ENCODE measurements around the gene MAGEL2. TPM values are rescaled to one million over a fixed set of nuclear protein-coding genes. Genes with fewer than 3 reads are reported as not detected.
"Not testable (repeated sequence)": the region's sequence is repeated elsewhere in the genome, so short reads cannot be mapped to it uniquely, and the experiment has no call there.

MAGEL2 gene
- total RNA-seq, 1 donor from 2014 or later = 27.1 TPM

GRCh38 chr15:23616536-23616935 is 31.1 kb downstream of the MAGEL2 start:
- TF ChIP-seq CTCF (IDR thresholded peaks at IDR 0.05; ENCODE audit: partially characterized antibody, unreplicated experiment) = no peak
- H3K4me3 Mint-ChIP-seq (ENCODE audit: unreplicated experiment) = no peak overlapping the region

GRCh38 chr15:23606226-23606625 is 41.4 kb downstream of the MAGEL2 start:
- no peak for DNase-seq
- no peak overlapping the region for H3K4me3 Mint-ChIP-seq (ENCODE audit: unreplicated experiment)
- TF ChIP-seq CTCF (IDR thresholded peaks at IDR 0.05; ENCODE audit: partially characterized antibody, unreplicated experiment) = no peak
- peaks cover 1% of the 10 kb centered on the region for H3K9me3 Mint-ChIP-seq (ENCODE audit: unreplicated experiment)
- H3K36me3 Mint-ChIP-seq (ENCODE audit: unreplicated experiment) = no peaks in the 10 kb centered on the region
- H3K4me1 Mint-ChIP-seq (ENCODE audit: low read depth, unreplicated experiment) = peaks cover 3% of the 10 kb centered on the region
- peaks cover 2% of the 10 kb centered on the region for H3K27me3 Mint-ChIP-seq (ENCODE audit: unreplicated experiment)
- H3K27ac Mint-ChIP-seq (ENCODE audit: unreplicated experiment) = no peak overlapping the region

More at GRCh38 chr15:23616536-23616935, 31.1 kb downstream of the MAGEL2 start:
- no peak for DNase-seq
- Mint-ChIP-seq H3K36me3 (ENCODE audit: unreplicated experiment) (peaks cover 5% of the 10 kb centered on the region), H3K4me1 (ENCODE audit: low read depth, unreplicated experiment) (no peaks in the 10 kb centered on the region), H3K27ac (ENCODE audit: unreplicated experiment) (no peak overlapping the region), H3K9me3 (ENCODE audit: unreplicated experiment) (peaks cover 4% of the 10 kb centered on the region), H3K27me3 (ENCODE audit: unreplicated experiment) (peaks cover 2% of the 10 kb centered on the region)

- Mint-ChIP-seq H3K27me3 (ENCODE audit: unreplicated experiment) (peaks cover 2% of the 10 kb centered on the region), H3K36me3 (ENCODE audit: unreplicated experiment) (no peaks in the 10 kb centered on the region), H3K4me3 (ENCODE audit: unreplicated experiment) (no peak overlapping the region), H3K4me1 (ENCODE audit: low read depth, unreplicated experiment) (peaks cover 3% of the 10 kb centered on the region), H3K9me3 (ENCODE audit: unreplicated experiment) (peaks cover 1% of the 10 kb centered on the region), H3K27ac (ENCODE audit: unreplicated experiment) (no peak overlapping the region)
- TF ChIP-seq CTCF (IDR thresholded peaks at IDR 0.05; ENCODE audit: partially characterized antibody, unreplicated experiment) = no peak
- no peak for DNase-seq
These were observed 45.5 kb downstream of the MAGEL2 start for GRCh38 chr15:23602124-23602523.

- Mint-ChIP-seq H3K4me3 (ENCODE audit: unreplicated experiment) (no peak overlapping the region), H3K27ac (ENCODE audit: unreplicated experiment) (no peak overlapping the region), H3K36me3 (ENCODE audit: unreplicated experiment) (no peaks in the 10 kb centered on the region), H3K4me1 (ENCODE audit: low read depth, unreplicated experiment) (peaks cover 10% of the 10 kb centered on the region), H3K9me3 (ENCODE audit: unreplicated experiment) (peaks cover 4% of the 10 kb centered on the region), H3K27me3 (ENCODE audit: unreplicated experiment) (peaks cover 2% of the 10 kb centered on the region)
- DNase-seq = no peak
- no peak for TF ChIP-seq CTCF (IDR thresholded peaks at IDR 0.05; ENCODE audit: partially characterized antibody, unreplicated experiment)
These were observed 48.6 kb downstream of the MAGEL2 start for GRCh38 chr15:23599053-23599452.

GRCh38 chr15:23597278-23597677 is 50.4 kb downstream of the MAGEL2 start:
- H3K9me3 Mint-ChIP-seq (ENCODE audit: unreplicated experiment); H3K4me3 Mint-ChIP-seq (ENCODE audit: unreplicated experiment); H3K4me1 Mint-ChIP-seq (ENCODE audit: low read depth, unreplicated experiment); H3K27ac Mint-ChIP-seq (ENCODE audit: unreplicated experiment); H3K36me3 Mint-ChIP-seq (ENCODE audit: unreplicated experiment); H3K27me3 Mint-ChIP-seq (ENCODE audit: unreplicated experiment); DNase-seq: not testable (repeated sequence)

GRCh38 chr15:23596736-23597135 is 50.9 kb downstream of the MAGEL2 start:
- H3K4me1 Mint-ChIP-seq (ENCODE audit: low read depth, unreplicated experiment) = peaks cover 10% of the 10 kb centered on the region
- no peak overlapping the region for H3K27ac Mint-ChIP-seq (ENCODE audit: unreplicated experiment)
- DNase-seq = no peak
- TF ChIP-seq CTCF (IDR thresholded peaks at IDR 0.05; ENCODE audit: partially characterized antibody, unreplicated experiment) = no peak
- H3K4me3 Mint-ChIP-seq (ENCODE audit: unreplicated experiment) = no peak overlapping the region
- peaks cover 3% of the 10 kb centered on the region for H3K9me3 Mint-ChIP-seq (ENCODE audit: unreplicated experiment)
- no peaks in the 10 kb centered on the region for H3K36me3 Mint-ChIP-seq (ENCODE audit: unreplicated experiment)
- no peaks in the 10 kb centered on the region for H3K27me3 Mint-ChIP-seq (ENCODE audit: unreplicated experiment)
